Activated B cell treated with CpG ODN at 0.5 μM for 24 hours (primary cell): ENCODE measurements around the gene MCF2L2. TPM values are rescaled to one million over a fixed set of nuclear protein-coding genes. Genes with fewer than 3 reads are reported as not detected.

Source experiments
- ATAC-seq: fragments of 200-7000 bp; cut with Tn5 transposase; one replicate; pipeline ENCODE4 v1.10.0; 2021; ENCODE audit warnings: low read depth, mild to moderate bottlenecking, moderate library complexity
- CTCF ChIA-PET: fragments of 350-600 bp; sonication (Branson Sonifier 250); formaldehyde crosslinking; loops from one replicate; lab custom pipeline; 2021; ENCODE audit warnings: antibody characterized with exemption; lab: Charles Lee
- POLR2A ChIA-PET: fragments of 350-600 bp; sonication (Branson Sonifier 250); formaldehyde crosslinking; loops from one replicate; lab custom pipeline; 2021; ENCODE audit warnings: antibody characterized with exemption; lab: Charles Lee
- DNase-seq: peaks from one replicate; pipeline ENCODE4 v3.0.0; 2022
- H3K27ac Mint-ChIP-seq: one replicate; pipeline ENCODE4 v1.8.0; 2020; ENCODE audit warnings: mixed read lengths
- H3K27me3 Mint-ChIP-seq: one replicate; pipeline ENCODE4 v1.8.0; 2021; ENCODE audit warnings: mixed read lengths
- H3K36me3 Mint-ChIP-seq: one replicate; pipeline ENCODE4 v1.8.0; 2021; ENCODE audit warnings: low read depth, mixed read lengths
- H3K4me1 Mint-ChIP-seq: one replicate; pipeline ENCODE4 v1.8.0; 2021; ENCODE audit warnings: mixed read lengths
- H3K4me3 Mint-ChIP-seq: one replicate; pipeline ENCODE4 v1.8.0; 2020; ENCODE audit warnings: mild to moderate bottlenecking, mixed read lengths
- H3K9me3 Mint-ChIP-seq: one replicate; pipeline ENCODE4 v1.8.0; 2020; ENCODE audit warnings: mixed read lengths
- intact Hi-C: fragments of 100-400 bp; cut with micrococcal nuclease; formaldehyde crosslinking; loops from one replicate; pipeline ENCODE4 v1.15.1; 2024
- total RNA-seq: library from RNA; stranded (reverse); gene quantifications from 2 replicates; pipeline ENCODE4 v1.2.3, GENCODE V29; 2022
- TF ChIP-seq, protein P1 (sequence below): fragments of 200-600 bp; IDR thresholded peaks from one replicate; pipeline ENCODE4 v1.8.0; 2022; ENCODE audit warnings: antibody characterized with exemption, mild to moderate bottlenecking

MCF2L2 gene
- total RNA-seq, 1 donor from 2014 or later: 2.4 TPM

GRCh38 chr3:183385698-183386613, 42.5 kb downstream of the MCF2L2 start:
- Mint-ChIP-seq H3K27ac (no peak overlapping the region), H3K9me3 (no peaks in the 10 kb centered on the region), H3K27me3 (peaks cover 15% of the 10 kb centered on the region), H3K4me1 (peaks cover 15% of the 10 kb centered on the region), H3K4me3 (no peak overlapping the region), H3K36me3 (no peaks in the 10 kb centered on the region)
- DNase-seq (no peak), ATAC-seq (peak; percentile 81)
- ChIA-PET POLR2A (interaction anchor here (0.6 kb wide), 1 partner anchor 14 kb away, joined by 4 read pairs; no protein-coding TSS in a partner anchor), CTCF (interaction anchor here (1.0 to 9.0 kb wide), 5 partner anchors 25 to 381 kb away, joined by 3 to 174 read pairs (median 5); partner anchors contain the start of gene MCCC1)
- intact Hi-C loops: loop anchor here (1.0 to 10.0 kb wide), 6 partner anchors 202 to 1671 kb away; partner anchors contain the start of gene SOX2
- TF ChIP-seq, protein P1, sequence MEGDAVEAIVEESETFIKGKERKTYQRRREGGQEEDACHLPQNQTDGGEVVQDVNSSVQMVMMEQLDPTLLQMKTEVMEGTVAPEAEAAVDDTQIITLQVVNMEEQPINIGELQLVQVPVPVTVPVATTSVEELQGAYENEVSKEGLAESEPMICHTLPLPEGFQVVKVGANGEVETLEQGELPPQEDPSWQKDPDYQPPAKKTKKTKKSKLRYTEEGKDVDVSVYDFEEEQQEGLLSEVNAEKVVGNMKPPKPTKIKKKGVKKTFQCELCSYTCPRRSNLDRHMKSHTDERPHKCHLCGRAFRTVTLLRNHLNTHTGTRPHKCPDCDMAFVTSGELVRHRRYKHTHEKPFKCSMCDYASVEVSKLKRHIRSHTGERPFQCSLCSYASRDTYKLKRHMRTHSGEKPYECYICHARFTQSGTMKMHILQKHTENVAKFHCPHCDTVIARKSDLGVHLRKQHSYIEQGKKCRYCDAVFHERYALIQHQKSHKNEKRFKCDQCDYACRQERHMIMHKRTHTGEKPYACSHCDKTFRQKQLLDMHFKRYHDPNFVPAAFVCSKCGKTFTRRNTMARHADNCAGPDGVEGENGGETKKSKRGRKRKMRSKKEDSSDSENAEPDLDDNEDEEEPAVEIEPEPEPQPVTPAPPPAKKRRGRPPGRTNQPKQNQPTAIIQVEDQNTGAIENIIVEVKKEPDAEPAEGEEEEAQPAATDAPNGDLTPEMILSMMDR: peak; percentile 38

DNA sequence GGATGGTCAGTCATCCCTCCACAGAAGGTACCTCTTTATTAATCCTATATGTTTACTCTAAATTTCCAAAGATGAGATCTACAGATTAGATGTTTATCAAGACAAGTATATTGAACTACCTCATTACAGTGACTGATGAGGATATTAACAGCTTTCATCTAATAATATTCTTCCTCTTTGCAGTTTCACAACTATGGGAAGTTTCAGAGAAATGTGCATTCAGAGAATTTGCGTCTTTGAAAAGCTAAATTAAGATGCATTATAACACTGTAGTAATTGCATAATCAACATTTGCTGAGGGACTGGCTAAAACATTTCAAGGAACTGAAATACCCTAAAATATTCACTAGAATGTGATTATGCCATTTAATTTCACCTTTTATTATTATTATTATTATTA, 46.7 kb downstream of the MCF2L2 start:
- Mint-ChIP-seq H3K9me3 (no peaks in the 10 kb centered on the region), H3K4me3 (no peak overlapping the region), H3K36me3 (no peaks in the 10 kb centered on the region), H3K27ac (no peak overlapping the region), H3K27me3 (peaks cover 25% of the 10 kb centered on the region), H3K4me1 (peaks cover 25% of the 10 kb centered on the region)
- no peak for ATAC-seq
- intact Hi-C loops: loop anchor here (1.0 to 10.0 kb wide), 7 partner anchors 97 to 1667 kb away; partner anchors contain the start of gene SOX2
- ChIA-PET POLR2A (interaction anchor here (0.7 to 1.3 kb wide), 2 partner anchors 197 to 502 kb away, joined by 3 read pairs; no protein-coding TSS in a partner anchor), CTCF (interaction anchor here (0.5 to 9.0 kb wide), 20 partner anchors 96 to 668 kb away, joined by 3 to 174 read pairs (median 6); partner anchors contain the start of genes B3GNT5 and MCCC1)
- TF ChIP-seq, protein P1: no peak
- DNase-seq: no peak

GRCh38 chr3:183381179-183381578, 47.2 kb downstream of the MCF2L2 start:
- Mint-ChIP-seq H3K27ac (no peak overlapping the region), H3K9me3 (no peaks in the 10 kb centered on the region), H3K4me3 (no peak overlapping the region), H3K4me1 (peaks cover 25% of the 10 kb centered on the region), H3K27me3 (peaks cover 30% of the 10 kb centered on the region), H3K36me3 (no peaks in the 10 kb centered on the region)
- ChIA-PET CTCF (interaction anchor here (1.2 to 9.0 kb wide), 7 partner anchors 95 to 273 kb away, joined by 3 to 174 read pairs (median 10); no protein-coding TSS in a partner anchor), POLR2A (no interaction called here)
- intact Hi-C loops: loop anchor here (2.0 to 10.0 kb wide), 2 partner anchors 96 to 1666 kb away; partner anchors contain the start of gene SOX2
- DNase-seq (no peak), ATAC-seq (no peak)
- TF ChIP-seq, protein P1: no peak

GRCh38 chr3:183378951-183379350, 49.5 kb downstream of the MCF2L2 start:
- ChIA-PET CTCF (interaction anchor here (1.2 to 9.0 kb wide), 2 partner anchors 194 to 255 kb away, joined by 4 to 174 read pairs; no protein-coding TSS in a partner anchor), POLR2A (no interaction called here)
- intact Hi-C loops: no loop called here
- Mint-ChIP-seq H3K9me3 (no peaks in the 10 kb centered on the region), H3K4me3 (no peak overlapping the region), H3K4me1 (peaks cover 30% of the 10 kb centered on the region), H3K27me3 (peaks cover 27% of the 10 kb centered on the region), H3K27ac (no peak overlapping the region), H3K36me3 (no peaks in the 10 kb centered on the region)
- ATAC-seq (no peak), DNase-seq (no peak)
- TF ChIP-seq, protein P1: no peak

DNA sequence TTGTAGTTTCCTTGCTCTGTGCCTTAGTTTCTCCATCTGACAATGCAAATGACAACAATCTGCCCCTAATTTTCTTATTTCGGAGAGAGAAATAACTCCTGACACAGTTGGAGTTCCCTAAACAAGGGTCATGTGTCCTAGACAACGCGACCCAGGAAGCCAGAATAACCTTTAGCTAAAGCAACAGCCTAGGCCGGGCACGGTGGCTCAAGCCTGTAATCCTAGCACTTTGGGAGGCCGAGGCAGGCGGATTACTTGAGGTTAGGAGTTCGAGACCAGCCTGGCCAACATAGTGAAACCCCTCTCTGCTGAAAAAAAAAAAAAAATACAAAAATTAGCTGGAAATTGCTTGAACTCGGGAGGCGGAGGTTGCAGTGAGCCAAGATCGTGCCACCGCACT, 49.9 kb downstream of the MCF2L2 start:
- intact Hi-C loops: no loop called here
- TF ChIP-seq, protein P1: no peak
- DNase-seq (no peak), ATAC-seq (no peak)
- H3K9me3 Mint-ChIP-seq: no peaks in the 10 kb centered on the region
- CTCF ChIA-PET: interaction anchor here (1.2 to 9.0 kb wide), 2 partner anchors 194 to 255 kb away, joined by 4 to 174 read pairs; no protein-coding TSS in a partner anchor
- POLR2A ChIA-PET: no interaction called here
- H3K4me1 Mint-ChIP-seq: peaks cover 30% of the 10 kb centered on the region
- peaks cover 31% of the 10 kb centered on the region for H3K27me3 Mint-ChIP-seq
- H3K27ac Mint-ChIP-seq: no peak overlapping the region
- no peak overlapping the region for H3K4me3 Mint-ChIP-seq
- H3K36me3 Mint-ChIP-seq: no peaks in the 10 kb centered on the region
